ENCODE measurements around the gene ZNF541. TPM values are rescaled to one million over a fixed set of nuclear protein-coding genes. Genes with fewer than 3 reads are reported as not detected.
"Not testable (repeated sequence)": the region's sequence is repeated elsewhere in the genome, so short reads cannot be mapped to it uniquely, and the experiment has no call there.

ZNF541 gene
- total and polyA plus RNA-seq, 2 donors, result 0.14 to 0.39 TPM

DNA sequence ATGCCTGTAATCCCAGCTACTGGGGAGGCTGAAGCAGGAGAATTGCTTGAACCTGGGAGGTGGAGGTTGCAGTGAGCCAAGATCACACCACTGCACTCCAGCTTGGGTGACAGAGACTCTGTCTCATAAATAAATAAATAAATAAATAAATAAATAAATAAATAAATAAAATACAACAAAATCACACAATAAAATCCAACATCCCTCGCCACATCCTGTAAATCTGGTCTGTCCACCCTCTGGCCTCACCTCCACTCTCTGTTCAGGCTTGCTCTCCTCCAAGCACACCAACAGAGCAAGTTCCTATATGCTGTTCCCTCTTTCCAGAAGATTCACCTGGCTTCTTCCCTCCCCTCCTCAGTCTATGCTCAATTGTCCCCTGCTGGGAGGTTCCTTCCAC, 10.2 kb upstream of the ZNF541 start:
- not testable (repeated sequence) for H3K4me3 ChIP-seq (ENCODE audit: low read length in 2 of 2); H3K36me3 ChIP-seq (ENCODE audit: control insufficient read depth in 2 of 2, insufficient read depth in 2 of 2, low read length in 1 of 2); H3K27me3 ChIP-seq (ENCODE audit: control insufficient read depth in 2 of 2, insufficient read depth in 1 of 2, low read length in 1 of 2); H3K4me1 ChIP-seq (ENCODE audit: control insufficient read depth in 2 of 2, insufficient read depth in 2 of 2, low read length in 2 of 2); DNase-seq (ENCODE audit: low read depth in 6 of 9, low spot score in 9 of 9); H3K27ac ChIP-seq (ENCODE audit: low read depth in 1 of 2, low read length in 1 of 2)
- 91% methylated on average over 1 of the region's 1 CpG for WGBS
- H3K9me3 ChIP-seq (ENCODE audit: control insufficient read depth in 2 of 2, insufficient read depth in 1 of 2, low read length in 1 of 2), result peaks cover 0 to 24% of the 10 kb centered on the region in 2 donors

GRCh38 chr19:47582320-47582909, 9.5 kb upstream of the ZNF541 start:
- no peak for DNase-seq (ENCODE audit: low read depth in 6 of 9, low spot score in 9 of 9)
- no peak overlapping the region for H3K27ac ChIP-seq (ENCODE audit: low read depth in 1 of 2, low read length in 1 of 2)
- peaks cover 0 to 6% of the 10 kb centered on the region in 2 donors for H3K27me3 ChIP-seq (ENCODE audit: control insufficient read depth in 2 of 2, insufficient read depth in 1 of 2, low read length in 1 of 2)
- no peak overlapping the region for H3K4me3 ChIP-seq (ENCODE audit: low read length in 2 of 2)
- H3K4me1 ChIP-seq (ENCODE audit: control insufficient read depth in 2 of 2, insufficient read depth in 2 of 2, low read length in 2 of 2), result no peaks in the 10 kb centered on the region
- H3K36me3 ChIP-seq (ENCODE audit: control insufficient read depth in 2 of 2, insufficient read depth in 2 of 2, low read length in 1 of 2), result no peaks in the 10 kb centered on the region
- WGBS, result 58% methylated on average over 6 of the region's 6 CpGs
- peaks cover 0 to 19% of the 10 kb centered on the region in 2 donors for H3K9me3 ChIP-seq (ENCODE audit: control insufficient read depth in 2 of 2, insufficient read depth in 1 of 2, low read length in 1 of 2)

DNA sequence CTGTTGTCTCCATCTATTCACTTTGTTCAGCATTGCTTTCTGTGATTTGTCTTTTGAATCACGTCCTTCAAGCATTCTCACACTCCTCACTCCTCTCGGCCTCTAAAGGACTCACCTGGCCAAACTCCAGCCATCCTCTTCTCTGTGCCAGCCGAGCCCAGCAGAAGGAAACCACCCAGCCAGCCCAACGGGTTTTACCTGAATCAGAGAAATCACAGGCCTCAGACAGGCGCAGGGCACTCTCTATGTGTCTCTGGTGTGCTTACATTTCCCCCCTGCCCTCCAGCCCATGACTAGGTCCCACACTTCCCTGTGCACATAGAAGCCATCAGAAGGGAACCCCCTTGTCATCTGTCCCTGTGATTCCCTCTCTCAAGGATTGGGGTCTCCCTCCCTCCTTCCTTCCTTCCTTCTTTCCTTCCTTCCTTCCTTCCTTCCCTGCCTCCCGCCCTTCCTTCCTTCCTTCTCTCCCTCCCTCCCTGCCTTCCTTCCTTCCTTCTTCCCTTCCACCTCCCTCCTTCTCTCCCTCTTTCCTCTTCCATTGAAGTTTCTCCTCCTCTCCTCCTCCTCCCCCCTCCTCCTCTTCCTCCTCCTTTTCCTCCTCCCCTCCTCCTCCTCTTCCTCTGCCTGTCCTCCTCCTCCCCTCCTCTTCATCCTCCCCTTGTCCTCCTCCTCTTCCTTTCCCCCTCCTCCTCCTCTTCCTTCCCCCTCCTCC, 8.8 kb upstream of the ZNF541 start:
- Histone ChIP-seq H3K27ac (ENCODE audit: low read depth in 1 of 2, low read length in 1 of 2) (no peak overlapping the region), H3K9me3 (ENCODE audit: control insufficient read depth in 2 of 2, insufficient read depth in 1 of 2, low read length in 1 of 2) (peaks cover 0 to 15% of the 10 kb centered on the region in 2 donors), H3K4me3 (ENCODE audit: low read length in 2 of 2) (no peak overlapping the region), H3K27me3 (ENCODE audit: control insufficient read depth in 2 of 2, insufficient read depth in 1 of 2, low read length in 1 of 2) (peaks cover 0 to 6% of the 10 kb centered on the region in 2 donors), H3K36me3 (ENCODE audit: control insufficient read depth in 2 of 2, insufficient read depth in 2 of 2, low read length in 1 of 2) (no peaks in the 10 kb centered on the region), H3K4me1 (ENCODE audit: control insufficient read depth in 2 of 2, insufficient read depth in 2 of 2, low read length in 2 of 2) (no peaks in the 10 kb centered on the region)
- DNase-seq (ENCODE audit: low read depth in 6 of 9, low spot score in 9 of 9), result no peak
- 70% methylated on average over 6 of the region's 6 CpGs for WGBS

DNA sequence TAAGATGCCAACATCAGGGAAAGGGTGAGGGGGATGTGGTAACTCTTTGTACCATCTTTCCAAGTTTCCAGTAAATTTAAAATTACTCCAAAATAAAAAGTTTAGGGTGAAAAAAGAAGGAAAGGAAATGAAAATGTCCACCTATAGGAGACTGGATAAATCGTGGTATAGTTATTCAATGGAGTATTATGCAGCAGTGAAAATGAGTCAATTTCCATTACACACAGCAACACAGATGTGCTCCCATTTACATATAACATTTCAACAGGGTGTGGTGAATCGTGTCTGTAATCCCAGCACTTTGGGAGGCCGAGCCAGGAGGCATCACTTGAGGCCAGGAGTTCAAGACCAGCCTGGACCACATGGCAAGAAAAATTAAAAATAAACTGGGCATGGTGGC, 7.4 kb upstream of the ZNF541 start:
- Histone ChIP-seq H3K27ac (ENCODE audit: low read depth in 1 of 2, low read length in 1 of 2) (no peak overlapping the region), H3K36me3 (ENCODE audit: control insufficient read depth in 2 of 2, insufficient read depth in 2 of 2, low read length in 1 of 2) (no peaks in the 10 kb centered on the region), H3K27me3 (ENCODE audit: control insufficient read depth in 2 of 2, insufficient read depth in 1 of 2, low read length in 1 of 2) (peaks cover 0 to 8% of the 10 kb centered on the region in 2 donors), H3K4me1 (ENCODE audit: control insufficient read depth in 2 of 2, insufficient read depth in 2 of 2, low read length in 2 of 2) (no peaks in the 10 kb centered on the region), H3K9me3 (ENCODE audit: control insufficient read depth in 2 of 2, insufficient read depth in 1 of 2, low read length in 1 of 2) (peaks cover 0 to 4% of the 10 kb centered on the region in 2 donors), H3K4me3 (ENCODE audit: low read length in 2 of 2) (no peak overlapping the region)
- no peak for DNase-seq (ENCODE audit: low read depth in 6 of 9, low spot score in 9 of 9)
- 95% methylated on average over 3 of the region's 3 CpGs for WGBS

- Histone ChIP-seq H3K27ac (ENCODE audit: low read depth in 1 of 2, low read length in 1 of 2) (no peak overlapping the region), H3K4me1 (ENCODE audit: control insufficient read depth in 2 of 2, insufficient read depth in 2 of 2, low read length in 2 of 2) (peaks cover 0 to 5% of the 10 kb centered on the region in 2 donors), H3K36me3 (ENCODE audit: control insufficient read depth in 2 of 2, insufficient read depth in 2 of 2, low read length in 1 of 2) (no peaks in the 10 kb centered on the region), H3K27me3 (ENCODE audit: control insufficient read depth in 2 of 2, insufficient read depth in 1 of 2, low read length in 1 of 2) (peaks cover 16 to 47% of the 10 kb centered on the region in 2 donors), H3K9me3 (ENCODE audit: control insufficient read depth in 2 of 2, insufficient read depth in 1 of 2, low read length in 1 of 2) (peaks cover 2 to 12% of the 10 kb centered on the region in 2 donors), H3K4me3 (ENCODE audit: low read length in 2 of 2) (no peak overlapping the region)
- 74% methylated on average over 22 of the region's 22 CpGs for WGBS
- DNase-seq (ENCODE audit: low read depth in 6 of 9, low spot score in 9 of 9), result no peak
Observed at GRCh38 chr19:47572635-47573034, 313 bp downstream of the ZNF541 start.

GRCh38 chr19:47569331-47569730, 3.6 kb downstream of the ZNF541 start:
- Histone ChIP-seq H3K27me3 (ENCODE audit: control insufficient read depth in 2 of 2, insufficient read depth in 1 of 2, low read length in 1 of 2) (peaks cover 16 to 41% of the 10 kb centered on the region in 2 donors), H3K36me3 (ENCODE audit: control insufficient read depth in 2 of 2, insufficient read depth in 2 of 2, low read length in 1 of 2) (no peaks in the 10 kb centered on the region), H3K27ac (ENCODE audit: low read depth in 1 of 2, low read length in 1 of 2) (no peak overlapping the region), H3K4me1 (ENCODE audit: control insufficient read depth in 2 of 2, insufficient read depth in 2 of 2, low read length in 2 of 2) (peaks cover 0 to 5% of the 10 kb centered on the region in 2 donors), H3K4me3 (ENCODE audit: low read length in 2 of 2) (no peak overlapping the region), H3K9me3 (ENCODE audit: control insufficient read depth in 2 of 2, insufficient read depth in 1 of 2, low read length in 1 of 2) (peaks cover 2 to 12% of the 10 kb centered on the region in 2 donors)
- no peak for DNase-seq (ENCODE audit: low read depth in 6 of 9, low spot score in 9 of 9)
- WGBS, result 97% methylated on average over 9 of the region's 9 CpGs

DNA sequence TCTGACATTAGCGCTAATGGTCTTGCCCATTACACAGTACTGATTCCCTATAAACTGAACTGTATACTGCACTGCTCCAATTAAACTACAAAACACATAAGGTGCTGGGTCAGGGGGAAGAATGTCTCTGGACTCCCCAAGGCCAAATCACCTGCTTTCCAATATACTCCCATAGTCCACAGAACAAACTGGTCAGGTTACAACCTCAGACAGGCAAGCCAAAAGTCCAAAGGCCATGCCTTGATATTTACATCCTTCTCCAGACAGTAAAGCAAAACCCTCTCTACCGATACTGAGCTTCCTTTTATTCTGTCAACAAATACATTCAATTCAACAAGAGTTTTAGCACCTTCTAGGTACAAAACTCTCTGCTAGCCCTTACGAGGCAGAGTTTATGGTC, 8.9 kb downstream of the ZNF541 start:
- no peaks in the 10 kb centered on the region for H3K36me3 ChIP-seq (ENCODE audit: control insufficient read depth in 2 of 2, insufficient read depth in 2 of 2, low read length in 1 of 2)
- WGBS, result 93% methylated on average over 3 of the region's 3 CpGs
- no peak overlapping the region for H3K27ac ChIP-seq (ENCODE audit: low read depth in 1 of 2, low read length in 1 of 2)
- H3K4me1 ChIP-seq (ENCODE audit: control insufficient read depth in 2 of 2, insufficient read depth in 2 of 2, low read length in 2 of 2), result no peaks in the 10 kb centered on the region
- peaks cover 0 to 10% of the 10 kb centered on the region in 2 donors for H3K27me3 ChIP-seq (ENCODE audit: control insufficient read depth in 2 of 2, insufficient read depth in 1 of 2, low read length in 1 of 2)
- no peak overlapping the region for H3K4me3 ChIP-seq (ENCODE audit: low read length in 2 of 2)
- DNase-seq (ENCODE audit: low read depth in 6 of 9, low spot score in 9 of 9), result no peak
- H3K9me3 ChIP-seq (ENCODE audit: control insufficient read depth in 2 of 2, insufficient read depth in 1 of 2, low read length in 1 of 2), result no peaks in the 10 kb centered on the region

GRCh38 chr19:47561440-47562057, 11.4 kb downstream of the ZNF541 start:
- no peaks in the 10 kb centered on the region for H3K36me3 ChIP-seq (ENCODE audit: control insufficient read depth in 2 of 2, insufficient read depth in 2 of 2, low read length in 1 of 2)
- no peaks in the 10 kb centered on the region for H3K4me1 ChIP-seq (ENCODE audit: control insufficient read depth in 2 of 2, insufficient read depth in 2 of 2, low read length in 2 of 2)
- no peak for DNase-seq (ENCODE audit: low read depth in 6 of 9, low spot score in 9 of 9)
- no peaks in the 10 kb centered on the region for H3K9me3 ChIP-seq (ENCODE audit: control insufficient read depth in 2 of 2, insufficient read depth in 1 of 2, low read length in 1 of 2)
- peaks cover 0 to 8% of the 10 kb centered on the region in 2 donors for H3K27me3 ChIP-seq (ENCODE audit: control insufficient read depth in 2 of 2, insufficient read depth in 1 of 2, low read length in 1 of 2)
- H3K4me3 ChIP-seq (ENCODE audit: low read length in 2 of 2), result no peak overlapping the region
- H3K27ac ChIP-seq (ENCODE audit: low read depth in 1 of 2, low read length in 1 of 2), result no peak overlapping the region
- WGBS, result 97% methylated on average over 7 of the region's 7 CpGs

GRCh38 chr19:47560999-47561398, 11.9 kb downstream of the ZNF541 start:
- H3K27ac ChIP-seq (ENCODE audit: low read depth in 1 of 2, low read length in 1 of 2), result no peak overlapping the region
- no peak for DNase-seq (ENCODE audit: low read depth in 6 of 9, low spot score in 9 of 9)
- WGBS, result 92% methylated on average over 2 of the region's 2 CpGs

More at GRCh38 chr19:47560999-47561398, 11.9 kb downstream of the ZNF541 start:
- peaks cover 0 to 8% of the 10 kb centered on the region in 2 donors for H3K27me3 ChIP-seq (ENCODE audit: control insufficient read depth in 2 of 2, insufficient read depth in 1 of 2, low read length in 1 of 2)
- H3K9me3 ChIP-seq (ENCODE audit: control insufficient read depth in 2 of 2, insufficient read depth in 1 of 2, low read length in 1 of 2), result no peaks in the 10 kb centered on the region
- H3K4me3 ChIP-seq (ENCODE audit: low read length in 2 of 2), result no peak overlapping the region
- no peaks in the 10 kb centered on the region for H3K4me1 ChIP-seq (ENCODE audit: control insufficient read depth in 2 of 2, insufficient read depth in 2 of 2, low read length in 2 of 2)
- H3K36me3 ChIP-seq (ENCODE audit: control insufficient read depth in 2 of 2, insufficient read depth in 2 of 2, low read length in 1 of 2), result no peaks in the 10 kb centered on the region

All from thymus (tissue), 11 donors.